Measurements from ENCODE around the gene OXSR1. TPM values are rescaled to one million over a fixed set of nuclear protein-coding genes. Genes with fewer than 3 reads are reported as not detected.

The OXSR1 gene
- total RNA-seq, 1 experiment from 2014 or later, result 35.1 TPM

DNA sequence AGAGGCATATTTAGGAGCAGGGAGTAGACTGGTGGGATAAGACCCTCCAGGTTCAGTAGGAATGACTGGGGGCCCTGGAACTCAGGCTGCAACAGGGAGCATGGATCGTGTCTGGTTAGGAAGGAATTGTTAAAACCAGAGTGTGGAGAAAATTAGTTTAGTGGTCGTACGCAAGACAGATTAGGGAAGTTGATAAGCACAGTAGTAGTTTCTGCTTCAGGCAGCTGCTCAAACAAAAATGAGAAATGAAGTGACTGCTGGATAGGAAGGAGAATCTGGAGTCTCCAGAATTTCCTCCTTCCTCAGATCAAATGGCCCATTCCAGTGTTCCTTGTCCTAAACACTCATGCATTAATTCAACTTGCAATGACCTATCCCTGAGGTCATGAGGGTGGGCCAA, 15.6 kb upstream of the OXSR1 start:
- Histone ChIP-seq H3K4me2 (ENCODE audit: low read length) (no peak overlapping the region), H3K79me2 (ENCODE audit: insufficient read depth, low read length) (no peaks in the 10 kb centered on the region), H4K20me1 (ENCODE audit: insufficient read depth) (no peaks in the 10 kb centered on the region), H3K27ac (ENCODE audit: low read depth, low read length) (no peak overlapping the region), H3K27me3 (ENCODE audit: insufficient read depth, low read length) (no peaks in the 10 kb centered on the region), H3K36me3 (ENCODE audit: control insufficient read depth in 1 of 2, insufficient read depth in 2 of 2, low read length in 2 of 2) (no peaks in the 10 kb centered on the region), H3K9me2 (ENCODE audit: insufficient read depth) (no peaks in the 10 kb centered on the region), H3K4me1 (ENCODE audit: control insufficient read depth in 1 of 2, insufficient read depth in 2 of 2, low read length in 2 of 2) (peaks cover 1 to 21% of the 10 kb centered on the region in 2 experiments; a peak in 2 of 4 replicates), H3K4me3 (replicated peaks in 1 of 2; ENCODE audit: low read depth in 1 of 2, low read length in 2 of 2) (no peak overlapping the region), H2AFZ (ENCODE audit: low read depth, low read length, poor library complexity, severe bottlenecking) (no peak overlapping the region), H3K9ac (ENCODE audit: low read length) (no peak overlapping the region), H3K9me3 (ENCODE audit: control insufficient read depth in 1 of 2, insufficient read depth in 1 of 2, low read depth in 1 of 2, low read length in 2 of 2) (peaks cover 0 to 9% of the 10 kb centered on the region in 2 experiments; a peak in 1 of 4 replicates)
- TF ChIP-seq SRF (IDR thresholded peaks at IDR 0.05; ENCODE audit: low read depth) (no peak), POLR2AphosphoS5 (IDR thresholded peaks at IDR 0.05; ENCODE audit: low read depth, low read length) (no peak), ZFX (IDR thresholded peaks at IDR 0.05) (no peak), FOSL1 (IDR thresholded peaks at IDR 0.05; ENCODE audit: low read depth) (no peak), CBX3 (IDR thresholded peaks at IDR 0.05; ENCODE audit: low read depth) (no peak), YY1 (IDR thresholded peaks at IDR 0.05; ENCODE audit: extremely low read depth, insufficient replicate concordance, low read depth, low read length) (no peak), SP1 (IDR thresholded peaks at IDR 0.05; ENCODE audit: low read depth) (no peak)
- TF ChIP-seq, protein P1, sequence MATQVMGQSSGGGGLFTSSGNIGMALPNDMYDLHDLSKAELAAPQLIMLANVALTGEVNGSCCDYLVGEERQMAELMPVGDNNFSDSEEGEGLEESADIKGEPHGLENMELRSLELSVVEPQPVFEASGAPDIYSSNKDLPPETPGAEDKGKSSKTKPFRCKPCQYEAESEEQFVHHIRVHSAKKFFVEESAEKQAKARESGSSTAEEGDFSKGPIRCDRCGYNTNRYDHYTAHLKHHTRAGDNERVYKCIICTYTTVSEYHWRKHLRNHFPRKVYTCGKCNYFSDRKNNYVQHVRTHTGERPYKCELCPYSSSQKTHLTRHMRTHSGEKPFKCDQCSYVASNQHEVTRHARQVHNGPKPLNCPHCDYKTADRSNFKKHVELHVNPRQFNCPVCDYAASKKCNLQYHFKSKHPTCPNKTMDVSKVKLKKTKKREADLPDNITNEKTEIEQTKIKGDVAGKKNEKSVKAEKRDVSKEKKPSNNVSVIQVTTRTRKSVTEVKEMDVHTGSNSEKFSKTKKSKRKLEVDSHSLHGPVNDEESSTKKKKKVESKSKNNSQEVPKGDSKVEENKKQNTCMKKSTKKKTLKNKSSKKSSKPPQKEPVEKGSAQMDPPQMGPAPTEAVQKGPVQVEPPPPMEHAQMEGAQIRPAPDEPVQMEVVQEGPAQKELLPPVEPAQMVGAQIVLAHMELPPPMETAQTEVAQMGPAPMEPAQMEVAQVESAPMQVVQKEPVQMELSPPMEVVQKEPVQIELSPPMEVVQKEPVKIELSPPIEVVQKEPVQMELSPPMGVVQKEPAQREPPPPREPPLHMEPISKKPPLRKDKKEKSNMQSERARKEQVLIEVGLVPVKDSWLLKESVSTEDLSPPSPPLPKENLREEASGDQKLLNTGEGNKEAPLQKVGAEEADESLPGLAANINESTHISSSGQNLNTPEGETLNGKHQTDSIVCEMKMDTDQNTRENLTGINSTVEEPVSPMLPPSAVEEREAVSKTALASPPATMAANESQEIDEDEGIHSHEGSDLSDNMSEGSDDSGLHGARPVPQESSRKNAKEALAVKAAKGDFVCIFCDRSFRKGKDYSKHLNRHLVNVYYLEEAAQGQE (IDR thresholded peaks at IDR 0.05; ENCODE audit: low read depth), result no peak
- TF ChIP-seq, protein P2, sequence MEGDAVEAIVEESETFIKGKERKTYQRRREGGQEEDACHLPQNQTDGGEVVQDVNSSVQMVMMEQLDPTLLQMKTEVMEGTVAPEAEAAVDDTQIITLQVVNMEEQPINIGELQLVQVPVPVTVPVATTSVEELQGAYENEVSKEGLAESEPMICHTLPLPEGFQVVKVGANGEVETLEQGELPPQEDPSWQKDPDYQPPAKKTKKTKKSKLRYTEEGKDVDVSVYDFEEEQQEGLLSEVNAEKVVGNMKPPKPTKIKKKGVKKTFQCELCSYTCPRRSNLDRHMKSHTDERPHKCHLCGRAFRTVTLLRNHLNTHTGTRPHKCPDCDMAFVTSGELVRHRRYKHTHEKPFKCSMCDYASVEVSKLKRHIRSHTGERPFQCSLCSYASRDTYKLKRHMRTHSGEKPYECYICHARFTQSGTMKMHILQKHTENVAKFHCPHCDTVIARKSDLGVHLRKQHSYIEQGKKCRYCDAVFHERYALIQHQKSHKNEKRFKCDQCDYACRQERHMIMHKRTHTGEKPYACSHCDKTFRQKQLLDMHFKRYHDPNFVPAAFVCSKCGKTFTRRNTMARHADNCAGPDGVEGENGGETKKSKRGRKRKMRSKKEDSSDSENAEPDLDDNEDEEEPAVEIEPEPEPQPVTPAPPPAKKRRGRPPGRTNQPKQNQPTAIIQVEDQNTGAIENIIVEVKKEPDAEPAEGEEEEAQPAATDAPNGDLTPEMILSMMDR (IDR thresholded peaks at IDR 0.05 in 2 of 3, conservative IDR thresholded peaks at IDR 0.05 in 1 of 3; ENCODE audit: borderline replicate concordance in 1 of 3, insufficient read depth in 1 of 3, low read depth in 2 of 3, low read length in 2 of 3), result no peak
- ChIA-PET CTCF (no interaction called here), RAD21 (ENCODE audit: low non-redundant PET in 1 of 2, low total read pairs in 2 of 2, uncharacterized antibody in 2 of 2, unreplicated experiment in 2 of 2) (no interaction called here), POLR2A (no interaction called here)
- intact Hi-C loops (cut with micrococcal nuclease), result no loop called here
- DNase-seq (ENCODE audit: low read depth, low spot score) (no peak), ATAC-seq (no peak)
- no TSS peak for BruUV-seq (replicated peaks)

Measured in HCT116 (cell line).